Measurements from ENCODE around the gene KL.

Gene KL

GRCh38 chr13:33087091-33087490 is 70.9 kb downstream of the KL start:
- DNase-seq = no peak

DNA sequence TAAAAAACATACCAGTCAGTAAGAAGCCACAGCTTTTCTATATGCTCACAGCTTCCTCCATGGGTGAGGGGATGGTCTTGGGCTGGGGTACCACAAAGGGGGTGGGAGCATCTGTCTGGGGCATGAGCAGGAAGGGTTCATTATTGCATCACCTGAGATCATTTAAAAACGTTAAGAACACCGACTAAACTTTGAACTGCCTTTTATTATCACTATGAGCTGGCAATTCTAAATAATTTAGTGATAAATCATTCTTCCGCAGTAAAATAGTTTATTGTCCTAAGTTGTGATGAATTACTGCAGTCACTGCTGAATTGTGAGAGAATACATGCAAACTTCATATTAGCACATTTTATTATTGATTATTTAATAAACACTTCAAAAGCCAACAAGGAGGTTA is 71.6 kb downstream of the KL start:
- DNase-seq = no peak

DNA sequence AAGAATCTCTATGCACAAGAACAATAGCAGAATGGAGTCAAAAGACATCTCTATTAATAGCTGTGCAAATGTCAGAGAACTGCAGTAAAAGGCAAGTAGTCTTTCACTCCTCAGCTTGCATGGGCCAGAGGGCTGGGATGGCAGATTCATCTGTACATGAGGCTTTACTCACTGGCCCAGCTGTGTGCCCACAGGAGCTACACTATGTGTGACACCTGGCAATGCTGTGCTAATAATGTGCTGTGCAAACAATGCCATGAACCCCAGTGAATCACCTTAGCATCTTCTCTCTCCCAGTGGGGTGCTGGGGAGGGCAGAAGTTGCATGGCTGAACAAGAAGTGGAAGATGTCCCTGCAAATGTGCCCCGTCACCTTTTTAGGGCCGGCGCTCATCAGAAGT is 73.1 kb downstream of the KL start:
- DNase-seq = no peak

- DNase-seq = no peak
Measured at GRCh38 chr13:33090755-33091414, 74.7 kb downstream of the KL start.

GRCh38 chr13:33091415-33091774 is 75.2 kb downstream of the KL start:
- DNase-seq = no peak

- no peak for DNase-seq
Measured at GRCh38 chr13:33092073-33092987, 76.1 kb downstream of the KL start.

DNA sequence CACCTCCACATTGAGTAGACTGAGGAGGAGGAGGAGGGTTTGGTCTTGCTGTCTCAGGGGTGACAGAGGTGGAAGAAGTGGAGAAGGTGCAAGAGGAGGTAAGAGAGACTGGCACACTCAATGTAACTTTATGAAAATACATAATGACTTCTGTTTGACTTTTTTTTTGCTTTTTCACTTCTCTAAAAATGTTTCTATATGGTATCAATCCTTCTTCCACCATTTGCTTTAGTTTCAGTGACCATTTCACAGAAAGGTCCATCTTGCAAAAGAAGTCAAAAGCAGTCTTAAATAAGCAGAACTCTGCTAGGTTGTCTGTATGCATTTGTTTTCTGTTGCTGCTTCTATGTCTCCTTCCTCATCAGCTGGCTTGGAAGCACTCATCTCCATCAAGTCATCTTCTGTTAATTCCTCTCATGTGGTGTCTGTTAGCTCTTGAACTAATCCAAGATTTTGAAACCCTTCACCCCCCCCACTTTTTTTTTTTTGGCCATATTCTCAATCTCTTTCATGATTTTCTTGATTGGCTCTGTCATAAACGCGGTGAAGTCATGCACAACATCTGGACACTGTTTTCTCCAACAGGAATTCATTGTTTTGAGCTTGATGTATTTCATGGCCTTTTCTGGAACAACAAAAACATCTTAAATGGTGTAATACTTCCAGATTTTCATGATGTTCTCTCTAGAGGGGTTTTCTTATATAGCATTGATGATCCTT is 80.8 kb downstream of the KL start:
- no peak for DNase-seq

- no peak for DNase-seq
Measured at GRCh38 chr13:33099860-33100259, 83.6 kb downstream of the KL start.

- DNase-seq = no peak
Measured at GRCh38 chr13:33100886-33101285, 84.7 kb downstream of the KL start.

DNA sequence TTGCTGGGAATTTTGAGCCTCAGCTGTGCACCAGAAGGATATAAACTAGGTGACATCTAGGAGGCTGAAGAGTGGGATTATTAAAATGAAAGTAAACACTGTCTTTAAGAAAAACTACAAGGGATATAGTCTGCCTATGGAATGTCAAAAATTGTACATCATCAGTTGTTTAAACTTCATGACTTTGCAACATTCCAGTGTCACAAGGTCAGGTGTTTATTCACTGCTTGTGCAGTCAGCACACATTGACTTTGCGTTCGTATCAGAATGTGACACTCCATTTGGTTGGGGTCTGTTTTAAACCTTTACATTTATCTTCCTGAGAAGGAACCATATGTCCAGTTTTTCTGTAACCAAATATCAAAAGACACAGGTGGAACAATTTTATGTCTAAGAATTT is 85.6 kb downstream of the KL start:
- no peak for DNase-seq

DNA sequence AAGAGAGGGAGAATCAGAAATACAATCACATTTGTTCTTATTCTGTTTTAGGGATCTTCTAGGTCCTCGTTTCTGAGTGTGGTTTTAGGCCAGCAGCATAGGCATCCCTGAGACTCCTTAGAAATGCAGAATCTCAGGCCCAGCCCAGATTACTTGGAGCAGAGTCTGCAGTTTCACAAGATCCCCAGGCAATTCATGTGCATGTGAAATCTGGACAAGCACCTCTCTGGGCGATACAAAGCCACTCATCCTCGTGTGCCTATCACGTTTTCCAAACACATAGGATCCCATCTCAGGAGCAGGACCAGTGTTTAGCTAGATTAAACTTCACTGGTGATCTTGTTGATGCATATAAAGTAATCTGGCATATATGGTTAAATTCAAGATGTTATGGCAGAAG is 87.2 kb downstream of the KL start:
- DNase-seq = no peak

DNA sequence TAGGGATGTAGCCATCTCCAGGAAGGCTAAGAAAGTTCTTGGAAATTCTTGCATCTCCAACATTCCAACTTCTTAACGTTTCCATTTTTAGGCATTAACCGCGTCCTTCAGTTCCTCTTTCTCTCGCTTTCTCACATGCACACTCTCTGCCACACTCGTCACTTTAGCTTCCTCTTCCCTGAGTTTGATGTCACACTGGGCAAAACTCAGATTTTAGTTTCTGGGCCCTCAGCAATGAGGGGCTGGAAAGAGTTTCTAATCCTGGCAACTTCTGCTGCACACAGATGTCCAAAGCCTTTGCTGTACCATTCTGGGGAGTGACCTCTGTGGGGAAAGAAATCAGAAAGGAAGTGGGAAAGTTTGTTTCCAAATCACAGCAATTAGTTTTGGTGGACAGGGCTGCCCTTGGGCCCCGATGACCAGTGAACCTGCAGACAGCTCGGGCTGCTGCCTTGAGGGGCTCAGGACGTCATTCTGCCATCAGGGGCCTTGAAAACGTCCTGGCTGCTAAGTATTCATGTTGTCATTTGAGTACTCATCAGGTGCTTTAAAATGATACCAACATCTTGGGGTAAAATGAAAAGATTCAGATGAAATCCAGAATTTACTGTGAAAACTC is 89.3 kb downstream of the KL start:
- no peak for DNase-seq

GRCh38 chr13:33106656-33107360 is 90.6 kb downstream of the KL start:
- no peak for DNase-seq

DNA sequence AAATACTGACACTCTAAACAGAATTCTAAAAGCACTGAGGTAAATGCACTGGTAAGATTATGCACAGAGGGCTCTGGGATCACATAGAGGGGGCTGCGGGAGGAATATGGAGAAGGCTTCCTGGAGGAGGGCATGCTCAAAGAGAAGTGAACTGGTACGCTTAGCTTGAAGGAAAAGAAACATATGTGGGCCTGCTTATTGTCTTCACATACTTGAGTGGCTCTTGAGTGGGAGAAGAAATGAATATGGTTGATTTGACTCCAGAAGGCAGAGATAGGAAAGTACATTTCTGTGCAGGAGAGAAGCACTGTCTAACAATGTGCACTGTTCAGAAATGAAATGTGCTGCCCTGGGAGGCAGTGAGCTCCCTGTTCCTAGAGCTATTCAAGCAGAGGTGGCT is 91.1 kb downstream of the KL start:
- no peak for DNase-seq

DNA sequence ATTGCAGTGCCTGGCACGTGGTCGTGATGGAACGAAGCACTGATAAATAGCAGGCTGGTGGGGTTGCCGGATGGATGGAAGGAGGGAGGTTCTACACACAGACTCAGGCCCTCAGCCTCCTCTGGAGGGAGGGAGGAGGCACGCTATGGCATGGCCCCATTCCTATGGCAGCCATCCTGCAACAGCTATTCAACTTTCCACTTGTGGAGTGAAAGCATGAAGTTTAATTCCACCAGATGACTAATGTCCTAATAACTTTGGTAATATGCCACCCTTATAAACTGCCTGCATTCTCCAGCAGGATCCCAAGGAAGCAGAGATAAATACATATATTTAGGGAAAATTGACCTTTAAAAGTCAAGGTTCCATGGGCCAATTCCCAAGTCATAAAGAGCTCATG is 92.4 kb downstream of the KL start:
- DNase-seq = no peak

DNA sequence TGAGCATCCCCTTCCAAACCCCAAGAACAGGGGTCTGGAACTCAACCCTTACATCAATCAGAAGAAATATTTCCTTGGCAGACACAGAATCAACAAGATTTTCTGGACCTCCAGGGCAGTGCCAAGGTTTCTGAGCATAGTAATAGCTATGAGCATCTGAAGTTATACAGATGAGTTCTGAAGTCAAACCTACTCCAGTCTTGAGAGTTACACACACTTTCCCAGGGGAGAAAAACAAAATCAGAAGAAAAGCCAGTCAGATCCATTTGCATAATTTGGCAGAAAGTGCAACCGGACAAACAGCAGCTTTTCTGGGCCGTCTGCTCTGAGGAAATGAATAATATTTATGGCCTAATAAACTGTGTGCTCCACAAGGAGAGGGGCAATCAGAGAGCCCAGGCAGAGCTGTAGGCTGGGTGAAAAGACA is 93.1 kb downstream of the KL start:
- DNase-seq = no peak

DNA sequence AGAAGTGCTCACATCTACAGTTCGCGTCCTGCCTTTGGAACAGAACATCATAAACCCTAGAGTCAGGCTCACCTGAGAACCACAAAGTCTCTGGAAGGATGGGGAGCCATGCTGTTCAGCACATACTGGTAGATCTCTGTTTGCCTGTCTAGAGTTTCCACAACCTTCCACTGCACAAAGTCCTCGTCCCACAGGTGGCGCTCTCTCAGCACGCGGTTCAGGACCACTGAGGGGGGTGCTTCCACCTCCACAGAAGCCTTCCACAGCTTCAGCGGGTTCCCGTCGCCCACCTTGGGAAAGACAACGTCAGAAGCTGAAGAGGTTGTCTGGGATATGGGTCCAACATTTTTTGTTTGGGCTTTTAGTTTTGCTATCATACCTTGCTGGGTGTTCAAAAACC is 93.6 kb downstream of the KL start:
- DNase-seq = no peak

- DNase-seq = no peak
Measured at GRCh38 chr13:33110386-33110712, 94.1 kb downstream of the KL start.

DNA sequence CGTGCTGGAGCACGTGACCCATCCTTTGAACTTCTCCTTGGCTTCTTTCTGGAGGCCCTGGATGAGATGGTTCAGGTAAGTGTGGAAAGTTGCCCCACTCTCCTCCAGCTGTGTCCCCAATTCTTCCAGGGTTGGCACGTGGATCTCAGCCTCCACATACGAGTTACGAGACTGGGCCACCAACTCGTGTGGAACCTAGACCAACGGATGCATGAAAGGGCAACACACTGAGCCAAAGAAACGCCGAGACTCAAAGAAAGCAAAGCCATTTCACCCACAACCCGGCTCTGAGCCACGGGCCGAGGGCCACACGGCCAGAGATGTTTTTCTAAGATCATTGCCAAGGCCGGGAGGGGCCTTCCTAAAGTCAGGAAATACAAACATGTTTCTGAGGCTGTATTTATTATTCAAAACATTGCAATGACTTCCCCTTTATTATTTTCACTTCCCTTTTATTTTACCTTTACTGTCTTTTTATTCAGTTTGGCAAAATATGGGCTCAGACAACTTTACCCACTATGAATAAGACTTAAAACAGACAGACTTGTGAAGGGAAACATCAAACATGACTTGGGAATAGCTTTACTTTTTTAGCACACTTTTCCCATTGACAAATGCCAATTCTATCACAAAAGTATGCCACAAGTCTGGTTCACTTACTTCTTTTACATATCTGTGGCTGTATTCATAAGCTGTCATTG is 94.6 kb downstream of the KL start:
- DNase-seq = no peak

GRCh38 chr13:33111414-33112110 is 95.3 kb downstream of the KL start:
- peak in 1 of 2 experiments; percentile 35 for DNase-seq

- no peak for DNase-seq
Measured at GRCh38 chr13:33112766-33113165, 96.5 kb downstream of the KL start.

DNA sequence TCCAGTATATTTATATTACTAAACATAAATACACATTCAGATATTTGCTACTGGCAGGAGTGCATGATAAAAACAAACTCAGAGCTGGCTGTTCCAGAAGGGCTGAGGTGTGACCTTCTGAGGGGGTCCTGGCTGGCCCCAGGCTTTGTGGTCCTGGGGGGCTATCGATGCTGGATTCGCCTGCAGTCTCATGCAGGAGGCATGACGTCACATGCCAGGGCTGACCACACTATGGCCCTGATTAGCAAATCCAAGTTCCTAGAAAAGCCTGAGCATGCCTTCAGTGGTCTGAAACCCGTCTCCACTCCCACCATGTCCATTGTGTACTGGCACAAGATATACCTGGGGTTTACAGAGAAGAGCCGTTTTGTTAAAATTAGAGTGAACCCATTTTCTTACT is 97.9 kb downstream of the KL start:
- DNase-seq = no peak
